IPS-18c (cell line): ENCODE measurements around the gene LBHD1.

Experiments used
- H3K4me3 ChIP-seq: 2 replicates; pipeline ENCODE4 v1.7.0; 2013; ENCODE audit warnings: low read depth, mild to moderate bottlenecking, low read length, moderate library complexity; ENCODE audit not compliant: insufficient read depth
- H3K9me3 ChIP-seq: one replicate; pipeline ENCODE4 v1.6.1; 2013; ENCODE audit warnings: mild to moderate bottlenecking, low read length, moderate library complexity; ENCODE audit not compliant: control insufficient read depth, insufficient read depth

Gene LBHD1

GRCh38 chr11:62671608-62672389 is at the start of gene LBHD1, which contains the start of gene UQCC3:
Gene LBHD1, minus strand, starts transcription at chr11:62672267. Its CDS starts 2,236 bp downstream, at chr11:62670031.
Gene UQCC3, plus strand, starts transcription at chr11:62671673. Its CDS starts 73 bp downstream, at chr11:62671746.
- Histone ChIP-seq H3K9me3 (no peaks in the 10 kb centered on the region), H3K4me3 (peak within 1 kb of the TSS; percentile 98)

- no peaks in the 10 kb centered on the region for H3K9me3 ChIP-seq
- no peak overlapping the region for H3K4me3 ChIP-seq
These were observed 47.4 kb upstream of the LBHD1 start for GRCh38 chr11:62719302-62719978.

- H3K9me3 ChIP-seq = no peaks in the 10 kb centered on the region
- no peak overlapping the region for H3K4me3 ChIP-seq
These were observed 44.7 kb upstream of the LBHD1 start for GRCh38 chr11:62716816-62717215.

GRCh38 chr11:62716206-62716605 is 44.1 kb upstream of the LBHD1 start:
- Histone ChIP-seq H3K4me3 (no peak overlapping the region), H3K9me3 (no peaks in the 10 kb centered on the region)

GRCh38 chr11:62715150-62716130 is 43.4 kb upstream of the LBHD1 start:
- no peak overlapping the region for H3K4me3 ChIP-seq
- no peaks in the 10 kb centered on the region for H3K9me3 ChIP-seq

GRCh38 chr11:62713343-62713742 is 41.3 kb upstream of the LBHD1 start:
- no peaks in the 10 kb centered on the region for H3K9me3 ChIP-seq
- no peak overlapping the region for H3K4me3 ChIP-seq

GRCh38 chr11:62712861-62713260 is 40.8 kb upstream of the LBHD1 start:
- H3K4me3 ChIP-seq = no peak overlapping the region

GRCh38 chr11:62712276-62712812 is 40.3 kb upstream of the LBHD1 start:
- H3K4me3 ChIP-seq = no peak overlapping the region
- H3K9me3 ChIP-seq = no peaks in the 10 kb centered on the region

More at GRCh38 chr11:62712861-62713260, 40.8 kb upstream of the LBHD1 start:
- H3K9me3 ChIP-seq = no peaks in the 10 kb centered on the region

GRCh38 chr11:62710001-62710345 is 37.9 kb upstream of the LBHD1 start:
- Histone ChIP-seq H3K4me3 (peak overlapping the region; percentile 81), H3K9me3 (no peaks in the 10 kb centered on the region)

- Histone ChIP-seq H3K9me3 (no peaks in the 10 kb centered on the region), H3K4me3 (peak overlapping the region; percentile 81)
These were observed 37.4 kb upstream of the LBHD1 start for GRCh38 chr11:62709247-62710000.

- Histone ChIP-seq H3K4me3 (peak overlapping the region; percentile 81), H3K9me3 (no peaks in the 10 kb centered on the region)
These were observed 36.7 kb upstream of the LBHD1 start for GRCh38 chr11:62708793-62709192.

- H3K4me3 ChIP-seq = peak overlapping the region; percentile 81; the same call in 1 of the 2 replicates
- no peaks in the 10 kb centered on the region for H3K9me3 ChIP-seq
These were observed 36.3 kb upstream of the LBHD1 start for GRCh38 chr11:62708392-62708791.

GRCh38 chr11:62707277-62707861 is 35.3 kb upstream of the LBHD1 start, which contains the start of the genes BSCL2 and GNG3:
Gene BSCL2, minus strand, starts transcription at chr11:62707424. Its CDS starts 229 bp downstream, at chr11:62707195.
Gene GNG3, plus strand, starts transcription at chr11:62707676. Its CDS starts 620 bp downstream, at chr11:62708296.
- no peaks in the 10 kb centered on the region for H3K9me3 ChIP-seq
- H3K4me3 ChIP-seq = peak within 1 kb of the TSS; percentile 63

GRCh38 chr11:62706850-62707247 is 34.8 kb upstream of the LBHD1 start:
- Histone ChIP-seq H3K9me3 (no peaks in the 10 kb centered on the region), H3K4me3 (peak overlapping the region; percentile 63)

GRCh38 chr11:62705880-62706849 is 34.1 kb upstream of the LBHD1 start:
- H3K9me3 ChIP-seq = no peaks in the 10 kb centered on the region
- H3K4me3 ChIP-seq = peak overlapping the region; percentile 63
